BLaER1 (cell line): ENCODE data around the gene CLEC4A.
"Not testable (repeated sequence)": the region's sequence is repeated elsewhere in the genome, so short reads cannot be mapped to it uniquely, and the experiment has no call there.

Source experiments
- H3K27ac ChIP-seq: shearing (Covaris generic); formaldehyde crosslinking; 2 replicates; pipeline ENCODE4 v1.8.1; 2022
- H3K27me3 ChIP-seq: shearing (Covaris generic); formaldehyde crosslinking; 2 replicates; pipeline ENCODE4 v1.8.1; 2022
- H3K36me3 ChIP-seq: shearing (Covaris generic); formaldehyde crosslinking; 2 replicates; pipeline ENCODE4 v1.8.1; 2022
- H3K4me1 ChIP-seq: shearing (Covaris generic); formaldehyde crosslinking; 2 replicates; pipeline ENCODE4 v1.8.1; 2022
- H3K4me2 ChIP-seq: shearing (Covaris generic); formaldehyde crosslinking; 2 replicates; pipeline ENCODE4 v1.8.1; 2022
- H3K4me3 ChIP-seq: shearing (Covaris generic); formaldehyde crosslinking; 2 replicates; pipeline ENCODE4 v1.8.1; 2022
- H3K9ac ChIP-seq: shearing (Covaris generic); formaldehyde crosslinking; 2 replicates; pipeline ENCODE4 v1.8.1; 2022
- H3K9me3 ChIP-seq: shearing (Covaris generic); formaldehyde crosslinking; 2 replicates; pipeline ENCODE4 v1.8.1; 2022
- H4K20me1 ChIP-seq: shearing (Covaris generic); formaldehyde crosslinking; 2 replicates; pipeline ENCODE4 v1.8.1; 2022
- Cebpa-rat ChIP-seq: shearing (Covaris generic); IDR thresholded peaks from 2 replicates; pipeline ENCODE4 v1.8.1; 2022

The CLEC4A gene

DNA sequence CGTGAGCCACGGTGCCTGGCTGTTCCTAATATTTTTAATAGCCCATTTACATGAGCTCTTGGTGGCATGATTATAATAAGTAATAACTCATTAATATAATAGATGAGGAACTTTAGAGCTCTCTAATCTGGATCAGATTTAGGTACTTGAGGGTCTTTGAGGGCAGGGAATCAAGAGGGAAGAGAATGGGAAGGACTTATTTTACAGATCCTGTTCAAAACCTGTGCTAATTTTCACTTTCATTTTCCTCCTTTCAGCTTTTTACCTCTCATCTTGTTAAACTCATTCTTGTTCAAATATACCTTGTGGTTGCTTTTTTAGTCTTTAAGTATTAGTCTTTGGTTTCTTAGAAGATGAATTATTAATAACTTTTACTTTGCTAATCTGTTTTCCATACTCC, 35.8 kb upstream of the CLEC4A start:
- H3K4me3 ChIP-seq = no peak overlapping the region
- no peak for TF ChIP-seq Cebpa-rat
- H4K20me1 ChIP-seq = peaks cover 82% of the 10 kb centered on the region
- H3K4me1 ChIP-seq = peaks cover 73% of the 10 kb centered on the region
- no peaks in the 10 kb centered on the region for H3K9me3 ChIP-seq
- no peak overlapping the region for H3K27ac ChIP-seq
- peak overlapping the region; percentile 69 for H3K4me2 ChIP-seq
- H3K36me3 ChIP-seq = peaks cover 59% of the 10 kb centered on the region
- H3K27me3 ChIP-seq = no peaks in the 10 kb centered on the region
- H3K9ac ChIP-seq = no peak overlapping the region

DNA sequence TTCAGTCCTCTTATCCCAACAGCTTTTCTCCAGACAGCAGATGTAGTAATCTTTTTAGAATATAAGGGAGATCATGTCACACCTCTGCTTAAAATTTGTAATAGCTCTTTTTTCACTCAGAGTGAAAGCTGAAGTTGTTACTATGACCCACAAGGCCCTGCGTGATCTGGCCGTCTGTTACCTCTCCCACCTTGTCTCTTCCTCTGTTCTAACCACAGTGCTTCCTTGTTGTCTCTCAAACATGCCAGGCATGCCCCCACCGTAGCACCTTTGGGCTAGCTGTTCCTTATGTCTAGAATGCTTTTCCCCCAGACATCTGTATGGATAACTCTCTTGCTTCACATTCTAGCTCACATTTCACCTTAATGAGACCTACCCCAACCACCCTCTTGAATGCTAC, 34.8 kb upstream of the CLEC4A start:
- peaks cover 64% of the 10 kb centered on the region for H3K4me1 ChIP-seq
- no peak for TF ChIP-seq Cebpa-rat
- peaks cover 76% of the 10 kb centered on the region for H4K20me1 ChIP-seq
- no peaks in the 10 kb centered on the region for H3K27me3 ChIP-seq
- H3K27ac ChIP-seq = 0 out of 2 replicates have a peak overlapping the region, but pooled peaks have one; percentile 18
- H3K4me3 ChIP-seq = no peak overlapping the region
- H3K36me3 ChIP-seq = peaks cover 68% of the 10 kb centered on the region
- peak overlapping the region; percentile 32; the same call in 1 of the 2 replicates for H3K9ac ChIP-seq
- peak overlapping the region; percentile 69 for H3K4me2 ChIP-seq
- H3K9me3 ChIP-seq = no peaks in the 10 kb centered on the region

DNA sequence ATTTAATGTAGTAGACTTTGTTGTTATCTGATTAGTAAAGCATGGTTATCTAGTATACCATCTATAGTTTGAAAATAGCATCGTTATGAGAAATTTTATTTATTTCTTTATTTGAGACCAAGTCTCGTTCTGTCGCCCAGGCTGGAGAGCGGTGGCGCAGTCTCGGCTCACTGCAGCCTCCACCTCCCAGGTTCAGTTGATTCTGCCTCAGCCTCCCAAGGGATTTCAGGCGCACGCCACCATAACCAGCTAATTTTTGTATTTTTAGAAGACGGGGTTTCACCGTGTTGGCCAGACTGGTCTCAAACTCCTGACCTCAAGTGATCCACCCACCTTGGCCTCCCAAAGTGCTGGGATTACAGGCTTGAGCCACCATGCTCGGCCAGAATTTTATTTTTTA, 34.1 kb upstream of the CLEC4A start:
- Histone ChIP-seq H3K36me3 (peaks cover 68% of the 10 kb centered on the region), H3K4me2 (peak overlapping the region; percentile 69), H4K20me1 (peaks cover 69% of the 10 kb centered on the region), H3K4me1 (peaks cover 57% of the 10 kb centered on the region)
- H3K9me3 ChIP-seq, H3K27me3 ChIP-seq, H3K27ac ChIP-seq, H3K9ac ChIP-seq, H3K4me3 ChIP-seq: not testable (repeated sequence)

DNA sequence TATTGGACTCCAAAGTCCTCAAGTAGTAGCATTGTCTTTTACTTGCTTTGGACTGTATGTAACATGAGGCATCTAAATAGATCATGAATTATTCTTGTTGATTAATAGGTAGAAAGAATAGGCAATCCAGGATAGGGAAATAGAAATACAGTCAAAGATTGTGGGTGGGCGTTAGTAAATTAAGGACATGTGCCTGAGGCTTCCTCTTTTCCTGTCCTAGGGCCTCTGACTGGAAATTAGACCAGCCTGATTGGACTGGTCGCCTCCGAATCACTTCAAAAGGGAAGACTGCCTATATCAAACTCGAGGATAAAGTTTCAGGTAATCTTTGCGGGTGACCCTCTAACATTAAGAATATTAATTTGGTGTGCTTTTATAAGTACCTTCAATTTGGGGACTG, 33.7 kb upstream of the CLEC4A start:
- Histone ChIP-seq H3K9me3 (no peaks in the 10 kb centered on the region), H3K27ac (no peak overlapping the region), H3K4me1 (peaks cover 52% of the 10 kb centered on the region), H3K36me3 (peaks cover 70% of the 10 kb centered on the region), H3K4me3 (no peak overlapping the region), H3K27me3 (no peaks in the 10 kb centered on the region), H3K9ac (no peak overlapping the region), H4K20me1 (peaks cover 64% of the 10 kb centered on the region), H3K4me2 (peak overlapping the region; percentile 69)
- TF ChIP-seq Cebpa-rat = no peak

DNA sequence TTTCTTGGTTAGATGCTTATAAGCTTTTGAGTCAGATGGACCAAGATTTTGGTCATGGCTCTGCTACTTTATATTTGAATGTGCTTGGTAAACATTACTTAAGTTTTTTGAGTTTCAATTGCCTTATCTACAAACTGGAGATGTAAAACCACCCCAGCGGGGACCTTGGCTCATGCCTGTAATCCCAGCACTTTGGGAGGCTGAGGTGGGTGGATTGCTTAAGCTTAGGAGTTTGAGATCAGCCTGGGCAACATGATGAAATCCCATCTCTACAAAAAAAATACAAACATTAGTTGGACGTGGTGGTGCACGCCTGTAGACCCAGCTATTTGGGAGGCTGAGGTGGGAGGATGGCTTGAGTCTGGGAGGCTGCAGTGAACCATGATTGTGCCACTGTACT, 30.1 kb upstream of the CLEC4A start:
- no peaks in the 10 kb centered on the region for H3K9me3 ChIP-seq
- no peak overlapping the region for H3K27ac ChIP-seq
- no peaks in the 10 kb centered on the region for H3K27me3 ChIP-seq
- no peak for TF ChIP-seq Cebpa-rat
- H3K4me1 ChIP-seq = peaks cover 19% of the 10 kb centered on the region
- peaks cover 32% of the 10 kb centered on the region for H4K20me1 ChIP-seq
- no peak overlapping the region for H3K9ac ChIP-seq
- H3K36me3 ChIP-seq = peaks cover 92% of the 10 kb centered on the region
- no peak overlapping the region for H3K4me3 ChIP-seq
- no peak overlapping the region for H3K4me2 ChIP-seq

DNA sequence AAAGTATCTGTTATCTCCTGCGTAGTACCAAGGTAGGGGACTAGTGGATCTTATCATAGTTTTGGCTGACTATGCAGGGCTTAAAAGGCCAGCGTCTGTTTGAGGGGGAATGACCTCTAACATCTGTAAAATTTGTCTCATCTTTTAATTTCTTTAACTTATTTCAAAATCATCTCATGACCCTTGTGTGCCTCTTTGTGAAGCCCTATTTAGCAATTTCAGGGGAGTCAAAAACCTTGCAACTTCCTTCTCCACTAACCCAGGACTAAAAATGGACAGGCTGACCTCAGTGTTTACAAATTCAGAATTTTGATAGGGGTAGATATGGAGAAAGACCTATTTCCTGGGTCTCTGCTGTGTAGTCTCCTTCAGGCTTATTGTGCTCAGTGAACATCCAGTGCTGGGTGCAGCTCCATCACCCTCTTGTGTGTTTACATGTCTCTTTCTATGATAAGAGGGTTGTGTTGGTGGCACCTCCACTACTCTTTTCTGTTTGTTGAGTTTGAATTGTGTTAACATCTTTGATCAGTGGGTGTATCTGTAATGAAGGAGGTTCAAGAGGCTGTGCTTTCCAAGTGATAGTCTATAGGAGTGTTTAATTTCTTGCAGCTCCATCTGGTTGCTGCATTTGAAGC, 27.0 kb upstream of the CLEC4A start:
- H3K36me3 ChIP-seq = peaks cover 86% of the 10 kb centered on the region
- no peak overlapping the region for H3K27ac ChIP-seq
- no peak overlapping the region for H3K4me2 ChIP-seq
- H3K9me3 ChIP-seq = no peaks in the 10 kb centered on the region
- H4K20me1 ChIP-seq = peaks cover 9% of the 10 kb centered on the region; the same call in 1 of the 2 replicates
- H3K4me3 ChIP-seq = no peak overlapping the region
- H3K27me3 ChIP-seq = no peaks in the 10 kb centered on the region
- no peaks in the 10 kb centered on the region for H3K4me1 ChIP-seq
- TF ChIP-seq Cebpa-rat = no peak
- H3K9ac ChIP-seq = no peak overlapping the region

DNA sequence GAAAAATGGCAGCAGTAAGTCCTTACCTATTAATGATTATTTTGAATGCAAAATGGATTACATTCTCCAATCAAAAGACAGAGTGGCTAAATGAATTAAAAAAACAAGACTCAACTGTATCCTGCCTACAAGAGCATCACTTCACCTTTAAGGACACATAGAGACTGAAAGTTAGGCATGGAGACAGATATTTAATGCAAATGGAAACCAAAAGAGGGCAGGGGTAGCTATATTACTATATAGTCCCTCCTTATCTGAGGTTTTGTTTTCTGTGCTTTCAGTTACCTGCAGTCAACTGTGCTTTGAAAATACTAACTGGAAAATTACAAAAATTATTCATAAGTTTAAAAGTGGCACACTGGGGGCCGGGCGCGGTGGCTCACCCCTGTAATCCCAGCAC, 24.2 kb upstream of the CLEC4A start:
- H3K4me1 ChIP-seq = no peaks in the 10 kb centered on the region
- no peak overlapping the region for H3K27ac ChIP-seq
- H3K27me3 ChIP-seq = no peaks in the 10 kb centered on the region
- H3K9me3 ChIP-seq = no peaks in the 10 kb centered on the region
- H4K20me1 ChIP-seq = no peaks in the 10 kb centered on the region
- TF ChIP-seq Cebpa-rat = no peak
- no peak overlapping the region for H3K4me2 ChIP-seq
- peaks cover 57% of the 10 kb centered on the region for H3K36me3 ChIP-seq
- no peak overlapping the region for H3K4me3 ChIP-seq
- no peak overlapping the region for H3K9ac ChIP-seq

DNA sequence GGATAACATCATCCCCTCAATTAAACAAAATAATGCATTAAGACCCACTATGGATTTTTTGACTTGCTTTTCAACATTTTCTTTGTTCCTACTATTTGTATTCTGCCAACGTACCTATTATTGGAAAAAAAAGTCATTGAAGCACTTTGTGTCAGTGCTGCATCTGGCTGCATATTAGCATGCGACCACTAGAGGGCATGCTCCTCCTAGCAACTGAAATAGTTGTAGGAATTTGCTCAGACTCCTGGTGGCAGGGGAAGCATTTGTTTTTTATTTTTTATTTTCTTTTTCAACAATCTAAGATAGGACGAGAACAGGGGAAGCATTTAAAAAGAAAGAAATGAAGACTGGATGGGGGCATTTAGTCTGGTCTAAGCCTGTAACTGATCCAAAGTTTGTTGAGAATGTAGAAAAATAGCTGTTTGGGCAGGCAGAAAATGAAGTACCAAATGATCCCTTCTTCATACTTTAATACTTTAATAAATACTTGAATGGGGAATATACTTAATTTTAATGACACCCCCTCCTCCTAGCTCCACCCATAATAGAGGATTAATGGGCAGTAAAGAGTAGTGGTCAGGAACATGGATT, 14.5 kb upstream of the CLEC4A start:
- peaks cover 20% of the 10 kb centered on the region for H3K9me3 ChIP-seq
- no peaks in the 10 kb centered on the region for H4K20me1 ChIP-seq
- no peaks in the 10 kb centered on the region for H3K27me3 ChIP-seq
- H3K27ac ChIP-seq = no peak overlapping the region
- no peak for TF ChIP-seq Cebpa-rat
- peaks cover 17% of the 10 kb centered on the region for H3K36me3 ChIP-seq
- H3K4me3 ChIP-seq = no peak overlapping the region
- H3K4me1 ChIP-seq = no peaks in the 10 kb centered on the region
- H3K4me2 ChIP-seq = no peak overlapping the region
- no peak overlapping the region for H3K9ac ChIP-seq

DNA sequence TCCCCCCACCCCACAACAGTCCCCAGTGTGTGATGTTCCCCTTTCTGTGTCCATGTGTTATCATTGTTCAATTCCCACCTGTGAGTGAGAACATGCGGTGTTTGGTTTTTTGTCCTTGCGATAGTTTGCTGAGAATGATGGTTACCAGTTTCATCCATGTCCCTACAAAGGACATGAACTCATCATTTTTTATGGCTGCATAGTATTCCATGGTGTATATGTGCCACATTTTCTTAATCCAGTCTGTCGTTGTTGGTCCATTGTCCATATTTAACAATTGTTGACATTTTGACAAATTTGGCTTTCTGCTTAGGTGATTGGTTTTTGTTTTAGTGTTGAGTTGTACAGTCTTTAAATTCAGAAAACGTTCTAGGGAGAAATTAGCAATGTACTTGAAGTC, 10.3 kb upstream of the CLEC4A start:
- not testable (repeated sequence) for H3K27ac ChIP-seq, H4K20me1 ChIP-seq, H3K4me1 ChIP-seq, H3K4me3 ChIP-seq, H3K27me3 ChIP-seq, H3K9me3 ChIP-seq, H3K4me2 ChIP-seq, H3K9ac ChIP-seq, H3K36me3 ChIP-seq

DNA sequence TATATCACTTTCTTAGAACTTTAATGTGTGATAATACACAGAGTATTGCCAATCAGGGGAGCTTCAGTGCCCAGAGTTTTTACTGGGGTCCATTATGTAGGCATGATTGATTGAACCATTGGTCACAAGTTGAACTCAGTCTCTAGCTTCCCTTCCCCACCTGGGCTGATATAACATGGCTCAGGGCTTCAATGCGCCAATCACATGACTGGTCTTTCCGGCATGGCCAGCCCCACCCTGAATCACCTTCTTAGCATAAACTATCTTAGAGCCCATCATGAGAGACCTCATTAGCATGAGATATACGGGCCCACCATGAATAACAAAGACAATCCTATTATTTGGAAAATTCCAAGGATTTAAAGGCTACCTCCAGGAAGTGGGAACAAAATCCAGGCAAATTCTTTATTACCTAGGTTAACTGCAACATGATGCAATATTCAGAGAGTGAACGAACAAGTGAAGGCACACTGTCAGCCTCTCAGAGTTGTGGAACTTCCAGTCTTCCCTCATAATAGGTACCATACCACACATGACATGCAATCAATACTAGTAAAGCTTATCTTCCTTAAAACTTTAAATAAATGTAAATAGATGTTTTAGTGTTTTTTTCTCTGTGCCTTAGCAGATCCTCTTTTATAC, 3.2 kb upstream of the CLEC4A start:
- Histone ChIP-seq H3K27ac (no peak overlapping the region), H3K4me3 (no peak overlapping the region), H3K4me1 (peaks cover 32% of the 10 kb centered on the region), H3K4me2 (no peak overlapping the region), H3K9me3 (no peaks in the 10 kb centered on the region), H3K27me3 (no peaks in the 10 kb centered on the region), H3K9ac (no peak overlapping the region), H4K20me1 (no peaks in the 10 kb centered on the region; the same call in 1 of the 2 replicates), H3K36me3 (0 out of 2 replicates have a peak, but pooled peaks cover 8% of the 10 kb centered on the region)
- TF ChIP-seq Cebpa-rat = no peak
